Neutrophil (primary cell): ENCODE measurements around the gene SIAE.
"Not testable (repeated sequence)": the region's sequence is repeated elsewhere in the genome, so short reads cannot be mapped to it uniquely, and the experiment has no call there.

ENCODE experiments used
- H3K27ac ChIP-seq: fragments of 200-600 bp; sonication (generic); 2 replicates; pipeline ENCODE4 v1.5.1; 2016; ENCODE audit warnings: mild to moderate bottlenecking, moderate library complexity
- H3K27me3 ChIP-seq: fragments of 200-600 bp; sonication (generic); 2 replicates; pipeline ENCODE4 v1.6.0; 2016; ENCODE audit warnings: mild to moderate bottlenecking
- H3K36me3 ChIP-seq: fragments of 200-600 bp; sonication (generic); 2 replicates; pipeline ENCODE4 v1.5.1; 2017
- H3K4me1 ChIP-seq, 2 experiments: fragments of 200-600 bp in 1 of 2; sonication (generic) in 1 of 2; 1 replicate in 1 of 2; 2 replicates in 1 of 2; pipeline versions ENCODE4 v1.5.1 to v1.6.1; 2013 to 2016; ENCODE audit warnings: low read depth in 1 of 2, low read length in 1 of 2, mild to moderate bottlenecking in 1 of 2, moderate library complexity in 1 of 2; ENCODE audit not compliant: control insufficient read depth in 1 of 2, insufficient read depth in 1 of 2
- H3K4me3 ChIP-seq, 2 experiments: fragments of 200-600 bp in 1 of 2; sonication (generic) in 1 of 2; 1 replicate in 1 of 2; 2 replicates in 1 of 2; pipeline ENCODE4 v1.5.1; 2013 to 2016; ENCODE audit warnings: low read depth in 1 of 2, low read length in 1 of 2, mild to moderate bottlenecking in 1 of 2, moderate library complexity in 1 of 2
- H3K9me3 ChIP-seq: fragments of 200-600 bp; sonication (generic); 2 replicates; pipeline ENCODE4 v1.5.1; 2016
- TF ChIP-seq, protein P1 (sequence below): fragments of 200-600 bp; sonication (generic); IDR thresholded peaks from 2 replicates; pipeline ENCODE4 v1.5.1; 2016; ENCODE audit warnings: antibody characterized with exemption

SIAE gene

DNA sequence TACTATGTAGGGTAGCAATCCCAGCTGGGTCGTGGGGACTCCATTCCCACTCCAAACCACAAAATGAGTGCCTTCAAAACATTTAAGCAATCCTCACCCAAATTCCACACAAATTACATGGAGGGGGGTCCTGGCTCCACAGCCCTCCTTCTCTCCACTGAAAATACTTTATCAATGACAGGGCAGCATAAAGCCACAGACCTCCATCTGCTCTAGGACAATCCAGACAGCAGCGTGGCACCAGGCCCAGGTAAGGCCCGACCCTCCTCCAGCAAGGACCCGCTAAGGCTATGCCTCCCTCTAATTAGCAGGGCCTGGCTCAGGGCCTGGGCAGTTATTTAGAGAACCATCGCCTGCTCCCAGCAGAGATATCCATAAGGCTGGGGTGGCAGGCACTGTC, 62.5 kb downstream of the SIAE start, which contains the start of gene PANX3:
TSS of gene PANX3 (plus strand) at position 365 of the 400 bp plus-strand sequence. CDS start 129 bp downstream, outside the sequence.
- Histone ChIP-seq H3K27me3 (peaks cover 5% of the 10 kb centered on the region), H3K4me3 (no peak within 1 kb of the TSS), H3K27ac (no peak within 1 kb of the TSS), H3K36me3 (no peaks in the 10 kb centered on the region), H3K9me3 (no peaks in the 10 kb centered on the region), H3K4me1 (peaks cover 2% of the 10 kb centered on the region in 2 experiments)
- TF ChIP-seq, protein P1, sequence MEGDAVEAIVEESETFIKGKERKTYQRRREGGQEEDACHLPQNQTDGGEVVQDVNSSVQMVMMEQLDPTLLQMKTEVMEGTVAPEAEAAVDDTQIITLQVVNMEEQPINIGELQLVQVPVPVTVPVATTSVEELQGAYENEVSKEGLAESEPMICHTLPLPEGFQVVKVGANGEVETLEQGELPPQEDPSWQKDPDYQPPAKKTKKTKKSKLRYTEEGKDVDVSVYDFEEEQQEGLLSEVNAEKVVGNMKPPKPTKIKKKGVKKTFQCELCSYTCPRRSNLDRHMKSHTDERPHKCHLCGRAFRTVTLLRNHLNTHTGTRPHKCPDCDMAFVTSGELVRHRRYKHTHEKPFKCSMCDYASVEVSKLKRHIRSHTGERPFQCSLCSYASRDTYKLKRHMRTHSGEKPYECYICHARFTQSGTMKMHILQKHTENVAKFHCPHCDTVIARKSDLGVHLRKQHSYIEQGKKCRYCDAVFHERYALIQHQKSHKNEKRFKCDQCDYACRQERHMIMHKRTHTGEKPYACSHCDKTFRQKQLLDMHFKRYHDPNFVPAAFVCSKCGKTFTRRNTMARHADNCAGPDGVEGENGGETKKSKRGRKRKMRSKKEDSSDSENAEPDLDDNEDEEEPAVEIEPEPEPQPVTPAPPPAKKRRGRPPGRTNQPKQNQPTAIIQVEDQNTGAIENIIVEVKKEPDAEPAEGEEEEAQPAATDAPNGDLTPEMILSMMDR, result no peak

- H3K9me3 ChIP-seq, result no peaks in the 10 kb centered on the region
- peaks cover 10% of the 10 kb centered on the region in 2 experiments for H3K4me1 ChIP-seq
- peaks cover 5% of the 10 kb centered on the region for H3K27me3 ChIP-seq
- H3K36me3 ChIP-seq, result no peaks in the 10 kb centered on the region
- TF ChIP-seq, protein P1, result no peak
- no peak overlapping the region for H3K4me3 ChIP-seq
- no peak overlapping the region for H3K27ac ChIP-seq
Observed at GRCh38 chr11:124610295-124610694, 63.2 kb downstream of the SIAE start.

DNA sequence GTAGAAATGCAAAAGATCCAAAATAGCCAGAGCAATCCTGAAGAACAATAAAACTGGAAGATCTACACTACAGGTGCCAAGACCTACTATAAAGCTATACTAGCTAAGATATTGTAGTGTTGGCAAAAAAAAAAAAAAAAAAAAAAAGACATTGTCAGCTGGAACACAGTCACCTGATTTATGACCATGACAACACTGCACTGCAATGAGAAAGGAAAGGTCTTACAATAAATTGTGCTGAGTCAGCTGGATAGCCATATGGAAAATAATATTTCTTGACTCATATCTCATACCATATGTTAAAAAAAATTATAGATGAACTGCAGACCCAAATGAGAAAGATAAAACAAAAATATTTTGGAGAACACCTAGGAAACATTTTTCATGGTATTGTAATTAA, 65.4 kb downstream of the SIAE start:
- H3K9me3 ChIP-seq, result no peaks in the 10 kb centered on the region
- no peak overlapping the region for H3K4me3 ChIP-seq
- H3K27ac ChIP-seq, result no peak overlapping the region
- H3K36me3 ChIP-seq, result no peaks in the 10 kb centered on the region
- peaks cover 11 to 14% of the 10 kb centered on the region in 2 experiments for H3K4me1 ChIP-seq
- TF ChIP-seq, protein P1, result no peak
- H3K27me3 ChIP-seq, result no peaks in the 10 kb centered on the region

DNA sequence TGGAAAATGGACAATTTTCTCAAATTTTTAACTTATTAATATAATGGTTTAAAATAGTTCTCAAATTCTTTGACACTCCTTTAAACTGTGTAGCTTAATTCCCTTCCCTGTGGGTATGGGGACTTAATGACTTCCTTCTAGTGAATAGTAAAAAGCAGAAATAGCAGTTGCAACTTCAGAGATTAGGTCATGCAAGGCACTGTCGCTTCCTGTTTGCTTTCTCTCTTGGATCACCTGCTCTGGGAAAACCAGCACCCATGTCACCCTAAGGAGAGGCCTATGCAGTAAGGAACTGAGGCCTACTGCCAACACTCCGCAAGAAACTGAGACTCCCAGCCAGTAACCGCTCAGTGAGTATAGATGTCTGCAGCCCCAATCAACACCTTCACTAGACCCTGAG, 67.8 kb downstream of the SIAE start:
- peaks cover 11 to 14% of the 10 kb centered on the region in 2 experiments for H3K4me1 ChIP-seq
- peak overlapping the region; percentile 53 for H3K27ac ChIP-seq
- no peaks in the 10 kb centered on the region for H3K27me3 ChIP-seq
- H3K36me3 ChIP-seq, result no peaks in the 10 kb centered on the region
- no peaks in the 10 kb centered on the region for H3K9me3 ChIP-seq
- TF ChIP-seq, protein P1, result no peak
- H3K4me3 ChIP-seq, result no peak overlapping the region

- H3K27ac ChIP-seq, H3K9me3 ChIP-seq, H3K36me3 ChIP-seq, H3K27me3 ChIP-seq, H3K4me3 ChIP-seq: not testable (repeated sequence)
- peaks cover 11 to 14% of the 10 kb centered on the region in 2 experiments for H3K4me1 ChIP-seq
Observed at GRCh38 chr11:124602723-124603122, 70.8 kb downstream of the SIAE start.

DNA sequence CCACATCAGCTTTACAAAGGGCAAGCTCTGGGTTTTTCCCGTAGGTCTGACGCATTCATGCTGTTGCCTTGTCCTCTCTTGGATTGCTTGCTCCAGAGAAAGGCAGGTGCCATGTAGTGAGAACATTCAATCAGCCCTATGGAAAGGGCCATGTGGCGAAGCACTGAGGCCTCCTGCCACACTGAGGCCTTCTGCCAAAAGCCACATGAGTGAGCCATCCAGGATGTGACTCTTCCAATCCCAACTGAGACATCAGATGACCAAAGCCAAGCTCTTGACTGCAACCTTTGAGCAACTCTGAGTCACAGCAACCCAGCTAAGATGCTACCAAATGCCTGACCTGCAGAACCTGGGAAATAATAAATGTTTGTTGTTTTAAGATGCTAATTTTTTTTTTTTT, 71.3 kb downstream of the SIAE start:
- Histone ChIP-seq H3K4me1 (peaks cover 11 to 14% of the 10 kb centered on the region in 2 experiments), H3K27me3 (peaks cover 8% of the 10 kb centered on the region), H3K9me3 (no peaks in the 10 kb centered on the region), H3K36me3 (no peaks in the 10 kb centered on the region), H3K4me3 (no peak overlapping the region), H3K27ac (no peak overlapping the region)
- TF ChIP-seq, protein P1, result no peak
